Bronchial epithelial cell (primary cell): Measurements from ENCODE around the gene COL15A1. TPM values are rescaled to one million over a fixed set of nuclear protein-coding genes. Genes with fewer than 3 reads are reported as not detected.

Experiments
- DNase-seq: peaks from one replicate; pipeline ENCODE4 v3.0.0-alpha.2; 2010; ENCODE audit warnings: low read depth
- FAIRE-seq: peaks from 2 replicates; lab custom pipeline; 2011; peaks lifted over from hg19 to GRCh38; lab: Jason Lieb, UNC
- H3K27me3 ChIP-seq: 2 replicates; pipeline ENCODE4 v1.5.1; 2011; ENCODE audit warnings: low read length; ENCODE audit not compliant: control insufficient read depth, insufficient read depth
- H3K36me3 ChIP-seq: 2 replicates; pipeline ENCODE4 v1.5.1; 2011; ENCODE audit warnings: low read length; ENCODE audit not compliant: control insufficient read depth, insufficient read depth
- H3K4me3 ChIP-seq: 2 replicates; pipeline ENCODE4 v1.5.1; 2011; ENCODE audit warnings: mild to moderate bottlenecking, low read depth, low read length, control low read depth
- CTCF ChIP-seq: IDR thresholded peaks from 2 replicates; pipeline ENCODE4 v1.5.1; 2011; ENCODE audit warnings: mild to moderate bottlenecking, moderate library complexity, low read length, control low read depth, inconsistent platforms; ENCODE audit not compliant: insufficient read depth, severe bottlenecking
- total RNA-seq: library from RNA; depleted of rRNA; stranded (reverse); fragments of >200 nt; gene quantifications from 2 replicates; pipeline ENCODE4 v1.2.1, GENCODE V29; 2014

The COL15A1 gene
- total RNA-seq, 1 donor from 2014 or later = 1.6 TPM

DNA sequence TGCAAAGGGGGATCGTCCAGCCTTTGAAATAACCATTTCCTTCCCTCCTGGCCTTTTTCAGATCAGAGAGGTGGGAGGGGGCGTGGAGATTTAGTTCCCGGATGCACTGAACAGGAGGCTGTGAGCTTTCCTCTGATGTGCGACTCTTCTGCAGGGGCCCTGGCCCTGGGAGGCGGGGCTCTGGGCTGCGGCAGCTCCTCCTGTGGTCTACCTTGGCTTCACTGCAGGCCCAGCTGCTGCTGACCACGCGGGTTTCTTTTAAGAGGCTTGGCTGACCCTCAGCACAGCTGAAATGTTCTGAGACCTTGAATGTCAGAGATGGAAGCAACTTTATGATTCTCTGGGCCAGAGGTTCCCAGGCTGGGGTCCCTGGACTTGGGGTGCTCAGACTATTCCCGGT is 27.0 kb upstream of the COL15A1 start:
- TF ChIP-seq CTCF = no peak
- FAIRE-seq (no peak), DNase-seq (no peak)
- H3K27me3 ChIP-seq = no peaks in the 10 kb centered on the region
- no peak overlapping the region for H3K4me3 ChIP-seq
- H3K36me3 ChIP-seq = no peaks in the 10 kb centered on the region

DNA sequence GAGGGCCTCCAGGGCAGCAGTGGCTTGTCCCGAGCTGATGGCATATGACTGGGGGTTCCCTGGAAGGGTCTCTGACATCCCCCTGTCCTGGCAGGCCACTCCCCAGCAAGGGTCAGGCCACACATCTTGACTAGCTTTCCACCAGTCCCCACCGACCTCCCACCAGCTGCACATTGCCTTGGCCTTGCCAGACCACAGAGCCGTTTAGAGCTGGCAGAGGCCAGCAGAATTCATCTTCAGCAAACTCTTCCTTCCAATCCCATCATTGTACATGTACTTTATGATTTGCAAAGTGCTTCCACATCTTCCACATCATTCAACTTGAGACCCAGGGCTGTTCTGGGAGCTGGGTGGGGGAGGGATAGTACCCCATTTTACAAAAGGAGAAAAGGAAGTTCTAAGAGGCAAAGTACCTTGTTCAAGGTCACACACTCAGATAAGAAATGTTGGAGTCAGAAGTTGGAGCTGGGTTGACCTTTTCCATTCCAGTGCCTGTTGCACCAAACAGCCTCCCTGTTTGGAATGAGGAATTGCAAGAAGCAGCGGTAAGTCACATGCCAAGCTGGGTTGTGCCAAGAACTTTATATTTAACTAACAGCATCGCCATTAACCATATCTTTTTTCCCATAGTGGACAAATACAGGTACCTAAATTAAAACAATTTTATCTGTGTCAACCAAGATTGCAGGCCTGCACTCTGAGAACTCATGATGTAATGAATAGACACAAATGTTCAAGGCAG is 25.8 kb upstream of the COL15A1 start:
- no peaks in the 10 kb centered on the region for H3K27me3 ChIP-seq
- DNase-seq = no peak
- no peak for FAIRE-seq
- no peak for TF ChIP-seq CTCF
- H3K4me3 ChIP-seq = no peak overlapping the region
- H3K36me3 ChIP-seq = no peaks in the 10 kb centered on the region

GRCh38 chr9:98921732-98922131 is 22.0 kb upstream of the COL15A1 start:
- no peaks in the 10 kb centered on the region for H3K36me3 ChIP-seq
- FAIRE-seq = no peak
- no peak for DNase-seq
- no peak for TF ChIP-seq CTCF
- no peak overlapping the region for H3K4me3 ChIP-seq
- no peaks in the 10 kb centered on the region for H3K27me3 ChIP-seq

- DNase-seq = no peak
- TF ChIP-seq CTCF = no peak
- no peaks in the 10 kb centered on the region for H3K36me3 ChIP-seq
- no peak for FAIRE-seq
- H3K4me3 ChIP-seq = no peak overlapping the region
- no peaks in the 10 kb centered on the region for H3K27me3 ChIP-seq
These were observed 20.8 kb upstream of the COL15A1 start for GRCh38 chr9:98922721-98923435.

GRCh38 chr9:98923451-98924123 is 20.1 kb upstream of the COL15A1 start:
- no peaks in the 10 kb centered on the region for H3K27me3 ChIP-seq
- no peak for TF ChIP-seq CTCF
- FAIRE-seq (no peak), DNase-seq (no peak)
- H3K4me3 ChIP-seq = no peak overlapping the region
- no peaks in the 10 kb centered on the region for H3K36me3 ChIP-seq
